Stimulated activated CD8-positive, alpha-beta memory T cell treated with anti-CD3 and anti-CD28 coated beads, Interleukin-12 subunit alpha, Interleukin-12 subunit beta, amount 100 ng/mL, for 24 hours (primary cell): ENCODE measurements around the gene GCSAM.
"Not testable (repeated sequence)": the region's sequence is repeated elsewhere in the genome, so short reads cannot be mapped to it uniquely, and the experiment has no call there.

Source experiments
- DNase-seq: peaks from one replicate; pipeline ENCODE4 v3.0.0-alpha.2; 2020; ENCODE audit errors: extremely low read depth

Gene GCSAM

GRCh38 chr3:112074006-112074405 is 59.0 kb downstream of the GCSAM start:
- DNase-seq = no peak

GRCh38 chr3:112072387-112073060 is 60.5 kb downstream of the GCSAM start:
- not testable (repeated sequence) for DNase-seq
